HEK293 (cell line): ENCODE data around the gene RRP9.

ENCODE experiments used
- CTCF ChIA-PET: fragments of 350-600 bp; formaldehyde crosslinking; extraction: SDS; loops from one replicate; lab custom pipeline; 2021; ENCODE audit warnings: antibody characterized with exemption; lab: Yijun Ruan, JAX
- POLR2A ChIA-PET: fragments of 300-600 bp; formaldehyde crosslinking; extraction: SDS; loops from one replicate; lab custom pipeline; 2020; ENCODE audit warnings: antibody characterized with exemption, inconsistent platforms; lab: Yijun Ruan, JAX
- H3K27ac ChIP-seq: fragments of 200-500 bp; sonication (Bioruptor generic); 2 replicates; pipeline ENCODE4 v1.5.1; 2014; ENCODE audit warnings: low read depth, low read length, control low read depth, inconsistent platforms; ENCODE audit errors: extremely low read depth
- H3K36me3 ChIP-seq, 2 experiments: fragments of 200-500 bp in 1 of 2; sonication (Bioruptor generic) in 1 of 2; 1 replicate in 1 of 2; 2 replicates in 1 of 2; pipeline ENCODE4 v1.5.1; 2014 to 2017; ENCODE audit warnings: inconsistent platforms in 2 of 2, low read length in 2 of 2; ENCODE audit not compliant: control insufficient read depth in 2 of 2, insufficient read depth in 1 of 2
- H3K4me1 ChIP-seq: fragments of 200-500 bp; sonication (Bioruptor generic); 2 replicates; pipeline ENCODE4 v1.5.1; 2014; ENCODE audit warnings: mild to moderate bottlenecking, low read length, inconsistent platforms; ENCODE audit not compliant: control insufficient read depth, insufficient read depth
- H3K4me3 ChIP-seq: 2 replicates; pipeline ENCODE4 v1.5.1; 2011; ENCODE audit warnings: low read depth, mild to moderate bottlenecking, control low read depth, low read length, moderate library complexity
- H3K9me3 ChIP-seq: fragments of 200-500 bp; sonication (Bioruptor generic); 2 replicates; pipeline ENCODE4 v1.5.1; 2014; ENCODE audit warnings: low read depth, low read length, inconsistent platforms; ENCODE audit not compliant: control insufficient read depth, insufficient read depth
- REST ChIP-seq: fragments of 450-650 bp; formaldehyde crosslinking; IDR thresholded peaks from 2 replicates; pipeline ENCODE4 v1.5.1; 2016; ENCODE audit warnings: missing biosample characterization, missing genetic modification characterization
- SCRT2 ChIP-seq: fragments of 450-650 bp; formaldehyde crosslinking; IDR thresholded peaks from 2 replicates; pipeline ENCODE4 v1.5.1; 2016; ENCODE audit warnings: missing biosample characterization, missing genetic modification characterization
- TCF7L2 ChIP-seq: IDR thresholded peaks from 2 replicates; pipeline ENCODE4 v1.6.1; 2011; ENCODE audit warnings: low read depth, mild to moderate bottlenecking, inconsistent platforms, low read length, moderate library complexity, borderline replicate concordance
- WT1 ChIP-seq: fragments of 450-650 bp; formaldehyde crosslinking; IDR thresholded peaks from 2 replicates; pipeline ENCODE4 v1.5.1; 2016; ENCODE audit warnings: missing biosample characterization, missing genetic modification characterization
- ZBTB17 ChIP-seq: fragments of 450-650 bp; formaldehyde crosslinking; IDR thresholded peaks from 2 replicates; pipeline ENCODE4 v1.5.1; 2016; ENCODE audit warnings: missing biosample characterization, missing genetic modification characterization
- ZBTB48 ChIP-seq: fragments of 450-650 bp; formaldehyde crosslinking; IDR thresholded peaks from 2 replicates; pipeline ENCODE4 v1.5.1; 2016; ENCODE audit warnings: missing biosample characterization, missing genetic modification characterization
- ZNF114 ChIP-seq: fragments of 450-650 bp; formaldehyde crosslinking; IDR thresholded peaks from 2 replicates; pipeline ENCODE4 v1.5.0; 2017; ENCODE audit warnings: missing biosample characterization, missing genetic modification characterization
- ZNF174 ChIP-seq: fragments of 450-650 bp; formaldehyde crosslinking; IDR thresholded peaks from 2 replicates; pipeline ENCODE4 v1.5.0; 2017; ENCODE audit warnings: missing biosample characterization, mild to moderate bottlenecking, missing genetic modification characterization
- ZNF433 ChIP-seq: fragments of 450-650 bp; formaldehyde crosslinking; IDR thresholded peaks from 2 replicates; pipeline ENCODE4 v1.5.1; 2016; ENCODE audit warnings: missing biosample characterization, missing genetic modification characterization, low read depth
- ZNF548 ChIP-seq: fragments of 450-650 bp; formaldehyde crosslinking; IDR thresholded peaks from 2 replicates; pipeline ENCODE4 v1.5.1; 2016; ENCODE audit warnings: missing biosample characterization, missing genetic modification characterization
- ZNF558 ChIP-seq: fragments of 450-650 bp; formaldehyde crosslinking; IDR thresholded peaks from 2 replicates; pipeline ENCODE4 v1.5.1; 2016; ENCODE audit warnings: missing biosample characterization, missing genetic modification characterization
- ZNF596 ChIP-seq: fragments of 450-650 bp; IDR thresholded peaks from 2 replicates; pipeline ENCODE4 v1.5.0; 2018; ENCODE audit warnings: missing biosample characterization, mild to moderate bottlenecking, missing genetic modification characterization, moderate library complexity
- ZNF610 ChIP-seq: fragments of 450-650 bp; formaldehyde crosslinking; IDR thresholded peaks from 2 replicates; pipeline ENCODE4 v1.5.1; 2016; ENCODE audit warnings: missing biosample characterization, missing genetic modification characterization, borderline replicate concordance
- ZNF624 ChIP-seq: fragments of 450-650 bp; formaldehyde crosslinking; IDR thresholded peaks from 2 replicates; pipeline ENCODE4 v1.5.1; 2017; ENCODE audit warnings: missing biosample characterization, missing genetic modification characterization
- ZNF670 ChIP-seq: fragments of 450-650 bp; formaldehyde crosslinking; IDR thresholded peaks from 2 replicates; pipeline ENCODE4 v1.5.1; 2016; ENCODE audit warnings: missing biosample characterization, missing genetic modification characterization, low read depth
- ZNF76 ChIP-seq: fragments of 450-650 bp; formaldehyde crosslinking; IDR thresholded peaks from 2 replicates; pipeline ENCODE4; 2016; ENCODE audit warnings: low read depth, missing biosample characterization, missing genetic modification characterization, borderline replicate concordance

RRP9 gene

GRCh38 chr3:51934991-51935885, 6.5 kb downstream of the RRP9 start:
- ChIA-PET CTCF (interaction anchor here (0.5 kb wide), 1 partner anchor 69 kb away, joined by 3 read pairs; no protein-coding TSS in a partner anchor), POLR2A (interaction anchor here (0.6 kb wide), 1 partner anchor 653 kb away, joined by 5 read pairs; no protein-coding TSS in a partner anchor)
- peaks cover 0 to 61% of the 10 kb centered on the region in 2 experiments; a peak in 1 of 3 replicates for H3K36me3 ChIP-seq

GRCh38 chr3:51934139-51934850, 7.4 kb downstream of the RRP9 start:
- H3K4me3 ChIP-seq = no peak overlapping the region
- no peaks in the 10 kb centered on the region for H3K4me1 ChIP-seq
- no peak overlapping the region for H3K27ac ChIP-seq
- TF ChIP-seq ZNF558 = no peak
- peak; percentile 85 for TF ChIP-seq REST (tag by site-specific recombination)
- no peak for TF ChIP-seq ZBTB48 (tag by site-specific recombination)
- 0 out of 2 replicates have a peak, but pooled peaks have one; percentile 42 for TF ChIP-seq SCRT2 (tag by site-specific recombination)
- H3K36me3 ChIP-seq = peaks cover 0 to 61% of the 10 kb centered on the region in 2 experiments; a peak in 1 of 3 replicates
- POLR2A ChIA-PET = interaction anchor here (0.6 kb wide), 1 partner anchor 654 kb away, joined by 5 read pairs; no protein-coding TSS in a partner anchor
- no peaks in the 10 kb centered on the region for H3K9me3 ChIP-seq
- CTCF ChIA-PET = interaction anchor here (0.6 kb wide), 1 partner anchor 8 kb away, joined by 3 read pairs; no protein-coding TSS in a partner anchor

More at GRCh38 chr3:51934991-51935885, 6.5 kb downstream of the RRP9 start:
- no peak for TF ChIP-seq ZNF174
- TF ChIP-seq ZNF433 (tag by site-specific recombination) = no peak
- no peak for TF ChIP-seq ZNF114 (tag by site-specific recombination)
- TF ChIP-seq ZNF610 (tag by site-specific recombination) = no peak
- no peak for TF ChIP-seq TCF7L2
- no peak for TF ChIP-seq ZNF670 (tag by site-specific recombination)
- TF ChIP-seq ZBTB17 (tag by site-specific recombination) = no peak
- no peak for TF ChIP-seq ZNF558
- no peak overlapping the region for H3K27ac ChIP-seq
- H3K4me1 ChIP-seq = no peaks in the 10 kb centered on the region
- H3K9me3 ChIP-seq = no peaks in the 10 kb centered on the region
- no peak overlapping the region for H3K4me3 ChIP-seq

GRCh38 chr3:51933471-51934138, 8.1 kb downstream of the RRP9 start:
- Histone ChIP-seq H3K36me3 (peaks cover 0 to 54% of the 10 kb centered on the region in 2 experiments; a peak in 1 of 3 replicates), H3K4me3 (no peak overlapping the region), H3K27ac (no peak overlapping the region), H3K4me1 (no peaks in the 10 kb centered on the region), H3K9me3 (no peaks in the 10 kb centered on the region)
- no peak for TF ChIP-seq WT1
- TF ChIP-seq ZNF596 (tag by site-specific recombination) = no peak
- no peak for TF ChIP-seq ZNF174
- no peak for TF ChIP-seq ZNF548
- no peak for TF ChIP-seq ZNF76
- no peak for TF ChIP-seq ZNF624
- POLR2A ChIA-PET = interaction anchor here (0.6 to 1.7 kb wide), 3 partner anchors 8 to 153 kb away, joined by 3 to 9 read pairs (median 4); partner anchors contain the start of genes PARP3, RPL29 and RRP9
- CTCF ChIA-PET = interaction anchor here (0.6 to 1.1 kb wide), 3 partner anchors 8 to 120 kb away, joined by 3 to 5 read pairs (median 3); partner anchors contain the start of gene RRP9
